ENCODE measurements around the gene COBL. TPM values are rescaled to one million over a fixed set of nuclear protein-coding genes. Genes with fewer than 3 reads are reported as not detected.
"Not testable (repeated sequence)": the region's sequence is repeated elsewhere in the genome, so short reads cannot be mapped to it uniquely, and the experiment has no call there.

Gene COBL
- total RNA-seq, 4 donors from 2014 or later, result 14.3 to 19.3 (median 15.9) TPM

DNA sequence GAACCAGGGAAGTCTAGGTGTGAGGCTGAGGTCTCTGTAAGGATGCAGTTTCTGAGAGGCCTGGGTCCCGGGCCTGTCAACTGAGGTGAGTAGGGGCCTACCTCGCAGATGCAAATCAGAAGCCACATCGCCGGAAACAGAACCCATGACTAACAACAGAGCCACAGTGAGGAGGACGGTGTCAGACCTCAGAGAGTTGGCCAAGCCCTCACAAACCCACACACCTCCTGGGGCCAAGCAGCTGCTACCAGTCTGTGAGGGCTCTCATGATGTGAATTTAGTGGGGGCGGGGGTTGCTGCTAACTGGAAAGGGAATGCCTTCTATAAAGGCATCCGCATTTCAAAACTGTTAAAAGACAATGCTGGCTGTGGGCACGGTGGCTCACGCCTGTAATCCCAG lies 103.0 kb downstream of the COBL start:
- Histone ChIP-seq H3K9me3 (no peaks in the 10 kb centered on the region), H3K4me1 (no peaks in the 10 kb centered on the region), H3K27ac (no peak overlapping the region), H3K36me3 (no peaks in the 10 kb centered on the region), H3K4me3 (replicated peaks in 1 of 3) (no peak overlapping the region), H3K27me3 (no peaks in the 10 kb centered on the region)
- intact Hi-C loops (cut with DNase I), result no loop called here
- WGBS, 2 donors, result 95 to 97% methylated on average over 9 of the region's 9 CpGs
- no peak for DNase-seq
- TF ChIP-seq, protein P1, sequence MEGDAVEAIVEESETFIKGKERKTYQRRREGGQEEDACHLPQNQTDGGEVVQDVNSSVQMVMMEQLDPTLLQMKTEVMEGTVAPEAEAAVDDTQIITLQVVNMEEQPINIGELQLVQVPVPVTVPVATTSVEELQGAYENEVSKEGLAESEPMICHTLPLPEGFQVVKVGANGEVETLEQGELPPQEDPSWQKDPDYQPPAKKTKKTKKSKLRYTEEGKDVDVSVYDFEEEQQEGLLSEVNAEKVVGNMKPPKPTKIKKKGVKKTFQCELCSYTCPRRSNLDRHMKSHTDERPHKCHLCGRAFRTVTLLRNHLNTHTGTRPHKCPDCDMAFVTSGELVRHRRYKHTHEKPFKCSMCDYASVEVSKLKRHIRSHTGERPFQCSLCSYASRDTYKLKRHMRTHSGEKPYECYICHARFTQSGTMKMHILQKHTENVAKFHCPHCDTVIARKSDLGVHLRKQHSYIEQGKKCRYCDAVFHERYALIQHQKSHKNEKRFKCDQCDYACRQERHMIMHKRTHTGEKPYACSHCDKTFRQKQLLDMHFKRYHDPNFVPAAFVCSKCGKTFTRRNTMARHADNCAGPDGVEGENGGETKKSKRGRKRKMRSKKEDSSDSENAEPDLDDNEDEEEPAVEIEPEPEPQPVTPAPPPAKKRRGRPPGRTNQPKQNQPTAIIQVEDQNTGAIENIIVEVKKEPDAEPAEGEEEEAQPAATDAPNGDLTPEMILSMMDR (IDR thresholded peaks at IDR 0.05), result no peak
- TF ChIP-seq POLR2A (IDR thresholded peaks at IDR 0.05), result no peak

DNA sequence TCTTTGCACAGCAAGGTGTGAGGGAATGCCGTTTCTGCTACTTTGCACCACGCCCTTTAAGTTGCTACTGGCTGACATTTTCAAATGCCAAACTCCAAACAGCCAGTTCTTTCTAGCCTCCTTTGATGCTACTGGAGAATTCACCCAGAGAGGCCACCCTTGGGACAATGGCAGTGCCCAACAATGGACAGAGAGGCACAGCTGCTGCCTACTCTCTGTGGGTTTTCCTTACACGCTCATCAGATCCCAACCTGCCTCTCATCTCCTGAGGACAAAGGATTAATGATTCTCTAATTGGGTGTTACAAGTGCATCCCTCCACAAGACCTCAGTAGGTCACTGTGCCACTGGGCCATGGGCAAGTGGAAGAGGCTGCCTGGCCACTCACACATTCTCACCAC lies 105.8 kb downstream of the COBL start:
- TF ChIP-seq, protein P1 (IDR thresholded peaks at IDR 0.05), result no peak
- TF ChIP-seq POLR2A (IDR thresholded peaks at IDR 0.05), result no peak
- no peaks in the 10 kb centered on the region for H3K4me1 ChIP-seq
- no peak for DNase-seq
- WGBS, 2 donors, result 73 to 88% methylated on average over 3 of the region's 3 CpGs
- H3K4me3 ChIP-seq (replicated peaks in 1 of 3), result no peak overlapping the region
- no peaks in the 10 kb centered on the region for H3K27me3 ChIP-seq
- intact Hi-C loops (cut with DNase I), result no loop called here
- H3K9me3 ChIP-seq, result no peaks in the 10 kb centered on the region
- no peak overlapping the region for H3K27ac ChIP-seq
- no peaks in the 10 kb centered on the region for H3K36me3 ChIP-seq

DNA sequence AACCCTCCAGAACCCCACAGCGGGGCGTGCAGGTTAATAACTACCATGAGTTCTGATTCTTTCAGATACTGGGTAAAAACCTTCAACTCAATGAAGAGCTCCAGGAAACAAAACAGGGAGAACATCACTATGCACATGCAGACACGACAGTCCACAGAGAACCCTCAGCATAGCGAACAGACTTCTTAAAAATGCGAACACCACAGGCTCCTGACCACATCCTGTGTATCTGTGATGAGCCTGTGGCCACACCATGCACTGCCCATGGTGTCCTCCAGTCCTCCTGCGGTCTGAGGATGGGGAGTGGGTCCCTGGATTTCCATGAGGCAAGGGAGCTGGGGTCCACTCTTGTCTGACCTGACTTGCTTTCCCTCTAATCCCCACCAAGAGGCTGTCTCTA lies 107.2 kb downstream of the COBL start:
- TF ChIP-seq, protein P1 (IDR thresholded peaks at IDR 0.05), result no peak
- TF ChIP-seq POLR2A (IDR thresholded peaks at IDR 0.05), result no peak
- Histone ChIP-seq H3K27me3 (no peaks in the 10 kb centered on the region), H3K4me1 (no peaks in the 10 kb centered on the region), H3K9me3 (no peaks in the 10 kb centered on the region), H3K4me3 (replicated peaks in 1 of 3) (no peak overlapping the region), H3K27ac (no peak overlapping the region), H3K36me3 (no peaks in the 10 kb centered on the region)
- WGBS, 2 donors, result 89 to 93% methylated on average over 6 of the region's 6 CpGs
- intact Hi-C loops (cut with DNase I), result no loop called here
- DNase-seq, result no peak

DNA sequence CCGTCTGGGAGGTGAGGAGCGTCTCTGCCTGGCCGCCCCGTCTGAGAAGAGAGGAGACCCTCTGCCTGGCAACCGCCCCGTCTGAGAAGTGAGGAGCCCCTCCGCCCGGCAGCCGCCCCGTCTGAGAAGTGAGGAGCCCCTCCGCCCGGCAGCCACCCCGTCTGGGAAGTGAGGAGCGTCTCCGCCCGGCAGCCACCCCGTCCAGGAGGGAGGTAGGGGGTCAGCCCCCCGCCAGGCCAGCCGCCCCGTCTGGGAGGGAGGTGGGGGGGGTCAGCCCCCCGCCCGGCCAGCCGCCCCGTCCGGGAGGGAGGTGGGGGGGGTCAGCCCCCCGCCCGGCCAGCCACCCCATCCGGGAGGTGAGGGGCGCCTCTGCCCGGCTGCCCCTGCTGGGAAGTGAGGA lies 108.5 kb downstream of the COBL start:
- H3K27ac ChIP-seq; DNase-seq; H3K27me3 ChIP-seq; H3K4me1 ChIP-seq; intact Hi-C loops (cut with DNase I); H3K4me3 ChIP-seq (replicated peaks in 1 of 3); H3K9me3 ChIP-seq; H3K36me3 ChIP-seq: not testable (repeated sequence)
- WGBS, 2 donors, result 80 to 94% methylated on average over 1 to 10 of the region's 30 CpGs

DNA sequence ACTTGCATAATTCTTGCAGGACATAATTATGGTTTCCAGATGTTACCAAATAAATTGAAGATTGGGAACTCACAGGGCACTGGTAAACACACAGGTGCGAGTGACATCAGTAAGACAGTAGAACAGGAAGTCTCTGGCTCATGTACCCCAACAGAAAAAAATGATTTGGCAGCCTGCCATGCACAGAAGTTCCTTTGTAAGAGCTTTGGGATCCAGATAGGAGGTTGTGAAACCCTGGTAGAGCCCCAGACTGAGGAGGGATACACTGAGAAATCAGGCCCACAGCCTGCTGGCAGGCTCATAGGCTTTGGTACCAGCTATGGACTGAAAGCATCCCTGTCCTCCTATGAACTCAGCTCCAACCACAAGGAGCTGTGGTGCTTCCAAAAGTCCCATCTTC lies 118.0 kb downstream of the COBL start:
- Histone ChIP-seq H3K27me3 (no peaks in the 10 kb centered on the region), H3K4me1 (no peaks in the 10 kb centered on the region), H3K9me3 (no peaks in the 10 kb centered on the region), H3K36me3 (no peaks in the 10 kb centered on the region), H3K4me3 (replicated peaks in 1 of 3) (no peak overlapping the region), H3K27ac (no peak overlapping the region)
- intact Hi-C loops (cut with DNase I), result no loop called here
- TF ChIP-seq, protein P1 (IDR thresholded peaks at IDR 0.05), result no peak
- TF ChIP-seq POLR2A (IDR thresholded peaks at IDR 0.05), result no peak
- WGBS, 2 donors, result 77 to 90% methylated on average over 1 of the region's 1 CpG
- DNase-seq, result no peak

DNA sequence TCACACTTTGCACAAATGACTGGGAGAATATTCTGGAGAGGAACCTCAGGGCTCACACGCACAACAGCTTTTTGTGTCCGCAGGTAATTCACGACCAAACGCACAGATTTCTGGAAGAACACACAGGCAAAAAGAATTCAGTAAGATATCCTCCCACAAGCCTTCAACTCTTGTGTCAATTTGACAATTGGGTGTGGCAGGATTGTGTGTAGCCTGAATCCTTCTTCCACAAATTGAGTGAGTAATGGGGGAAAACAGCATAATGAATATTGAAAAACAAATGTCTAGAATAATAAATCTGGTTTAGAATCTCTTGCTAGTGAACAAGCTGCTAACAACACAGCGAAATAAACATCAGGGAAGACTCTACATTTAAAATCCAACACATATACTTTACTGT lies 125.6 kb downstream of the COBL start:
- intact Hi-C loops (cut with DNase I), result no loop called here
- H3K9me3 ChIP-seq, result no peaks in the 10 kb centered on the region
- H3K36me3 ChIP-seq, result no peaks in the 10 kb centered on the region
- 95% methylated on average over 5 of the region's 5 CpGs for whole genome bisulfite sequencing, 2 donors
- no peak overlapping the region for H3K27ac ChIP-seq
- TF ChIP-seq, protein P1 (IDR thresholded peaks at IDR 0.05), result no peak
- no peak overlapping the region for H3K4me3 ChIP-seq (replicated peaks in 1 of 3)
- no peaks in the 10 kb centered on the region for H3K27me3 ChIP-seq
- H3K4me1 ChIP-seq, result no peaks in the 10 kb centered on the region
- DNase-seq, result no peak
